Endothelial cell of umbilical vein (primary cell): ENCODE results near the gene ADAMTS17. TPM values are rescaled to one million over a fixed set of nuclear protein-coding genes. Genes with fewer than 3 reads are reported as not detected.

Experiments
- BruUV-seq: library from RNA; stranded (reverse); fragments of 400-500 nt; replicated peaks from 2 replicates; lab custom pipeline; 2021; lab: Mats Ljungman, UMichigan
- CTCF ChIA-PET: fragments of 300-600, 350-600 bp; sonication (Branson Sonifier 250); formaldehyde crosslinking; loops from one replicate; lab custom pipeline; 2021; ENCODE audit warnings: antibody characterized with exemption, inconsistent platforms; lab: Charles Lee
- POLR2A ChIA-PET: fragments of 300-600, 350-600 bp; sonication (Branson Sonifier 250); formaldehyde crosslinking; loops from one replicate; lab custom pipeline; 2021; ENCODE audit warnings: antibody characterized with exemption, inconsistent platforms; lab: Charles Lee
- DNase-seq: peaks from one replicate; pipeline ENCODE4 v3.0.0-alpha.2; 2011; ENCODE audit warnings: low read depth, low spot score
- FAIRE-seq: peaks from 2 replicates; lab custom pipeline; 2011; peaks lifted over from hg19 to GRCh38; lab: Jason Lieb, UNC
- H2AFZ ChIP-seq: 2 replicates; pipeline ENCODE4 v1.6.0; 2012; ENCODE audit warnings: low read depth, low read length, control low read depth, inconsistent platforms
- H3K27ac ChIP-seq: 2 replicates; pipeline ENCODE4 v1.5.1; 2011; ENCODE audit warnings: low read depth, mild to moderate bottlenecking, control low read depth, low read length, moderate library complexity; ENCODE audit not compliant: insufficient read depth
- H3K27me3 ChIP-seq, 2 experiments: 2 replicates each; pipeline versions ENCODE4 v1.6.0 to v1.6.1; 2011; ENCODE audit warnings: low read length in 2 of 2, mixed read lengths in 1 of 2; ENCODE audit not compliant: control insufficient read depth in 2 of 2, insufficient read depth in 2 of 2
- H3K36me3 ChIP-seq, 2 experiments: 2 replicates in 1 of 2; 3 replicates in 1 of 2; pipeline ENCODE4 v1.5.1; 2011; ENCODE audit warnings: low read length in 2 of 2, mild to moderate bottlenecking in 1 of 2, moderate library complexity in 1 of 2; ENCODE audit not compliant: control insufficient read depth in 2 of 2, insufficient read depth in 2 of 2; ENCODE audit errors: extremely low read depth in 1 of 2
- H3K4me1 ChIP-seq: 3 replicates; pipeline ENCODE4 v1.5.1; 2011; ENCODE audit warnings: mild to moderate bottlenecking, low read length; ENCODE audit not compliant: control insufficient read depth, insufficient read depth; ENCODE audit errors: extremely low read depth
- H3K4me2 ChIP-seq: 2 replicates; pipeline ENCODE4 v1.6.1; 2011; ENCODE audit warnings: low read length, control low read depth, mixed read lengths; ENCODE audit not compliant: insufficient read depth
- H3K4me3 ChIP-seq, 3 experiments: fragments of 200-600 bp in 1 of 3; sonication (generic), shearing (Covaris generic) in 1 of 3; replicated peaks in 1 of 3; 2 replicates each; pipeline ENCODE4 v1.5.1; 2011 to 2016; ENCODE audit warnings: control low read depth in 3 of 3, low read length in 3 of 3, mild to moderate bottlenecking in 2 of 3, inconsistent platforms in 1 of 3, low read depth in 1 of 3, moderate library complexity in 1 of 3; ENCODE audit not compliant: insufficient read depth in 1 of 3
- H3K79me2 ChIP-seq: 2 replicates; pipeline ENCODE4 v1.6.0; 2012; ENCODE audit warnings: low read length, inconsistent platforms; ENCODE audit not compliant: control insufficient read depth, insufficient read depth
- H3K9ac ChIP-seq: replicated peaks from 2 replicates; pipeline ENCODE3; 2011; ENCODE audit warnings: low read length, control low read depth; ENCODE audit not compliant: insufficient read depth; ENCODE audit errors: extremely low read depth
- H3K9me1 ChIP-seq: replicated peaks from 3 replicates; pipeline ENCODE4 v1.6.0; 2011; ENCODE audit warnings: mild to moderate bottlenecking, low read length; ENCODE audit not compliant: control insufficient read depth, insufficient read depth; ENCODE audit errors: extremely low read depth
- H3K9me3 ChIP-seq: replicated peaks from 2 replicates; pipeline ENCODE4 v1.5.1; 2012; ENCODE audit warnings: low read length, inconsistent platforms; ENCODE audit not compliant: control insufficient read depth, insufficient read depth
- H4K20me1 ChIP-seq: replicated peaks from 2 replicates; pipeline ENCODE3; 2011; ENCODE audit warnings: mild to moderate bottlenecking, low read length; ENCODE audit not compliant: control insufficient read depth, insufficient read depth; ENCODE audit errors: extremely low read depth
- EZH2 ChIP-seq: IDR thresholded peaks from 2 replicates; pipeline ENCODE4 v1.6.1; 2012; ENCODE audit warnings: borderline replicate concordance, low read depth, mild to moderate bottlenecking, moderate library complexity, low read length, inconsistent platforms; ENCODE audit not compliant: severe bottlenecking
- FOS ChIP-seq: IDR thresholded peaks from 2 replicates; pipeline ENCODE4 v1.6.1; 2011; ENCODE audit warnings: mild to moderate bottlenecking, low read length, moderate library complexity, borderline replicate concordance; ENCODE audit not compliant: insufficient read depth
- GATA2 ChIP-seq: IDR thresholded peaks from 2 replicates; pipeline ENCODE4 v1.7.0; 2011; ENCODE audit warnings: low read depth, mild to moderate bottlenecking, moderate library complexity, mixed read lengths, low read length; ENCODE audit not compliant: insufficient read length, insufficient read depth
- JUN ChIP-seq: IDR thresholded peaks from 2 replicates; pipeline ENCODE4 v1.6.1; 2011; ENCODE audit warnings: borderline replicate concordance, low read depth; ENCODE audit not compliant: insufficient read length, insufficient read depth
- MYC ChIP-seq: IDR thresholded peaks from one replicate; pipeline ENCODE4 v1.6.1; 2011; ENCODE audit warnings: mild to moderate bottlenecking, low read depth, low read length
- POLR2A ChIP-seq: IDR thresholded peaks from 2 replicates; pipeline ENCODE4 v1.6.1; 2012; ENCODE audit warnings: low read depth, mild to moderate bottlenecking, control low read depth, low read length
- POLR2AphosphoS5 ChIP-seq: IDR thresholded peaks from 2 replicates; pipeline ENCODE4 v1.6.1; 2012; ENCODE audit warnings: low read depth, mild to moderate bottlenecking, control low read depth, low read length, moderate library complexity; ENCODE audit not compliant: insufficient read depth
- dilution Hi-C: fragments of 300-500 bp; cut with MboI; formaldehyde crosslinking; loops from one replicate; pipeline ENCODE4 v1.15.0; 2019; ENCODE audit warnings: low sequenced_read_pairs; ENCODE audit not compliant: extremely low pct_ligation_motif_present
- intact Hi-C: fragments of 100-400 bp; cut with micrococcal nuclease; formaldehyde crosslinking; loops from one replicate; pipeline ENCODE4 v1.10.0; 2022
- polyA plus RNA-seq, 4 experiments: library from polyadenylated mRNA; depleted of rRNA in 3 of 4; stranded (reverse) in 3 of 4; unstranded in 1 of 4; fragments of >200 nt; gene quantifications; 2 replicates each; pipeline versions ENCODE4 v1.2.1 to v1.2.3, GENCODE V29; 2011 to 2012; ENCODE audit warnings: missing spikeins in 1 of 4
- total RNA-seq: library from RNA; stranded (reverse); gene quantifications from 2 replicates; pipeline ENCODE4 v1.2.3, GENCODE V29; 2021
- TF ChIP-seq, protein P1 (sequence below), 2 donors: IDR thresholded peaks; 1 replicate in 1 of 2; 2 replicates in 1 of 2; pipeline ENCODE4 v1.5.1; 2011; ENCODE audit warnings: low read length in 2 of 2, mild to moderate bottlenecking in 2 of 2, moderate library complexity in 2 of 2, control low read depth in 1 of 2, inconsistent platforms in 1 of 2, low read depth in 1 of 2; ENCODE audit not compliant: insufficient read depth in 1 of 2; ENCODE audit errors: extremely low read depth in 1 of 2
- TF ChIP-seq, protein P2 (sequence below): IDR thresholded peaks from 2 replicates; pipeline ENCODE4 v1.6.1; 2011; ENCODE audit not compliant: insufficient read depth, insufficient read length

Gene ADAMTS17
- total and polyA plus RNA-seq, 2 donors (not counting 3 experiments of a cell fraction or from before 2014, with no cell fraction given), result 0.12 TPM; not detected in 1

DNA sequence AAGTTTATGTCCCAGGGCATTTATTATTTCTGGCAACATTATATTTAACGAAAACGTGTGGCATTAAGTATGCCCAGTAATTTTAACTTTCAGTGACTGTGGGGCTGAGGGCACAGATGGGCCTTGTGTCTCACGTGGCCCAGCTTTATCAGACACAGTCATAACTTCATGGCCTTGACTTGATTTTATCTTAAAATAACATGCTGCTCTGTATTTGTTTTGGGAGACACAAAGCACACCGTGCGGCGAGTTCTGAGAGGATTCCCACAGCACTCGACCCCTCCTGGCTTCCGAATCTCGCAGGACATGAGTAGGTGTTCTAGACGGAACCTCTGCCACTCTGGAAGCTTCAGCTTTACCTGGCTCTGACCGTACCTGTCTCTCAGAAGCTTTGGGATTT lies 180.8 kb downstream of the ADAMTS17 start:
- no peak for FAIRE-seq
- Histone ChIP-seq H3K4me1 (no peaks in the 10 kb centered on the region), H3K79me2 (no peaks in the 10 kb centered on the region), H3K36me3 (no peaks in the 10 kb centered on the region), H3K4me2 (no peak overlapping the region), H3K4me3 (no peak overlapping the region), H4K20me1 (no peaks in the 10 kb centered on the region), H3K9ac (no peak overlapping the region), H2AFZ (no peak overlapping the region), H3K9me1 (no peaks in the 10 kb centered on the region), H3K9me3 (no peaks in the 10 kb centered on the region), H3K27ac (no peak overlapping the region), H3K27me3 (no peaks in the 10 kb centered on the region)
- no peak for DNase-seq
- TF ChIP-seq MYC, result no peak
- no peak for TF ChIP-seq POLR2A
- no peak for TF ChIP-seq EZH2
- no peak for TF ChIP-seq POLR2AphosphoS5
- TF ChIP-seq GATA2, result no peak
- TF ChIP-seq JUN, result no peak
- TF ChIP-seq, protein P1, sequence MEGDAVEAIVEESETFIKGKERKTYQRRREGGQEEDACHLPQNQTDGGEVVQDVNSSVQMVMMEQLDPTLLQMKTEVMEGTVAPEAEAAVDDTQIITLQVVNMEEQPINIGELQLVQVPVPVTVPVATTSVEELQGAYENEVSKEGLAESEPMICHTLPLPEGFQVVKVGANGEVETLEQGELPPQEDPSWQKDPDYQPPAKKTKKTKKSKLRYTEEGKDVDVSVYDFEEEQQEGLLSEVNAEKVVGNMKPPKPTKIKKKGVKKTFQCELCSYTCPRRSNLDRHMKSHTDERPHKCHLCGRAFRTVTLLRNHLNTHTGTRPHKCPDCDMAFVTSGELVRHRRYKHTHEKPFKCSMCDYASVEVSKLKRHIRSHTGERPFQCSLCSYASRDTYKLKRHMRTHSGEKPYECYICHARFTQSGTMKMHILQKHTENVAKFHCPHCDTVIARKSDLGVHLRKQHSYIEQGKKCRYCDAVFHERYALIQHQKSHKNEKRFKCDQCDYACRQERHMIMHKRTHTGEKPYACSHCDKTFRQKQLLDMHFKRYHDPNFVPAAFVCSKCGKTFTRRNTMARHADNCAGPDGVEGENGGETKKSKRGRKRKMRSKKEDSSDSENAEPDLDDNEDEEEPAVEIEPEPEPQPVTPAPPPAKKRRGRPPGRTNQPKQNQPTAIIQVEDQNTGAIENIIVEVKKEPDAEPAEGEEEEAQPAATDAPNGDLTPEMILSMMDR (IDR thresholded peaks at IDR 0.05; ENCODE audit: extremely low read depth in 1 of 2, insufficient read depth in 1 of 2, low read depth in 1 of 2, low read length in 2 of 2), result no peak
- TF ChIP-seq, protein P2, sequence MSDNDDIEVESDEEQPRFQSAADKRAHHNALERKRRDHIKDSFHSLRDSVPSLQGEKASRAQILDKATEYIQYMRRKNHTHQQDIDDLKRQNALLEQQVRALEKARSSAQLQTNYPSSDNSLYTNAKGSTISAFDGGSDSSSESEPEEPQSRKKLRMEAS, result no peak
- TF ChIP-seq FOS, result no peak
- ChIA-PET CTCF (no interaction called here), POLR2A (no interaction called here)
- dilution Hi-C loops, result no loop called here
- intact Hi-C loops, result no loop called here
- BruUV-seq, result no TSS peak
